VCaP (cell line): ENCODE results near the gene PLK3.

Experiments
- H3K27ac ChIP-seq: fragments of 450-650 bp; 2 replicates; pipeline ENCODE4 v1.5.1; 2017
- TF ChIP-seq, protein P1 (sequence below): fragments of 450-650 bp; conservative IDR thresholded peaks from 2 replicates; pipeline ENCODE4 v1.5.1; 2017; ENCODE audit warnings: mild to moderate bottlenecking, moderate library complexity

The PLK3 gene

DNA sequence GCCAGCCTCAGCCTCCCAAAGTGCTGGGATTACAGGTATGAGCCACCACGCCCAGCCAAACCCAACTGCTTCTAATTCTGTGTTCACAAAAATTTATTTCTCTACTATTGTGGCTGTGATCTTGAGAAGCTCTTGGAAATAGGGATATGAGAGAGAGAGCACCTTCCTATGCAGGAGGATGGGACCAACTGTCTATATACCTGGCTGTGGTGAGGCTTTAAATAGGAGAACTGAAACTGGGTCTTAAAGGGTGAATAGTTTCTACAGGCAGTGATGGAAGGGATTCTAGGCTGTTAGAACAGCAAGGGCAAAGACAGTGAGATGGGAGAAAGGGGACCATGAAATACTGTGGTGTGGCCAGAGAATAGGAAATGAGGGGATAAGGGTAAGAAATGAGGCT, 51.1 kb downstream of the PLK3 start:
- no peak overlapping the region for H3K27ac ChIP-seq
- TF ChIP-seq, protein P1, sequence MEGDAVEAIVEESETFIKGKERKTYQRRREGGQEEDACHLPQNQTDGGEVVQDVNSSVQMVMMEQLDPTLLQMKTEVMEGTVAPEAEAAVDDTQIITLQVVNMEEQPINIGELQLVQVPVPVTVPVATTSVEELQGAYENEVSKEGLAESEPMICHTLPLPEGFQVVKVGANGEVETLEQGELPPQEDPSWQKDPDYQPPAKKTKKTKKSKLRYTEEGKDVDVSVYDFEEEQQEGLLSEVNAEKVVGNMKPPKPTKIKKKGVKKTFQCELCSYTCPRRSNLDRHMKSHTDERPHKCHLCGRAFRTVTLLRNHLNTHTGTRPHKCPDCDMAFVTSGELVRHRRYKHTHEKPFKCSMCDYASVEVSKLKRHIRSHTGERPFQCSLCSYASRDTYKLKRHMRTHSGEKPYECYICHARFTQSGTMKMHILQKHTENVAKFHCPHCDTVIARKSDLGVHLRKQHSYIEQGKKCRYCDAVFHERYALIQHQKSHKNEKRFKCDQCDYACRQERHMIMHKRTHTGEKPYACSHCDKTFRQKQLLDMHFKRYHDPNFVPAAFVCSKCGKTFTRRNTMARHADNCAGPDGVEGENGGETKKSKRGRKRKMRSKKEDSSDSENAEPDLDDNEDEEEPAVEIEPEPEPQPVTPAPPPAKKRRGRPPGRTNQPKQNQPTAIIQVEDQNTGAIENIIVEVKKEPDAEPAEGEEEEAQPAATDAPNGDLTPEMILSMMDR, result no peak

DNA sequence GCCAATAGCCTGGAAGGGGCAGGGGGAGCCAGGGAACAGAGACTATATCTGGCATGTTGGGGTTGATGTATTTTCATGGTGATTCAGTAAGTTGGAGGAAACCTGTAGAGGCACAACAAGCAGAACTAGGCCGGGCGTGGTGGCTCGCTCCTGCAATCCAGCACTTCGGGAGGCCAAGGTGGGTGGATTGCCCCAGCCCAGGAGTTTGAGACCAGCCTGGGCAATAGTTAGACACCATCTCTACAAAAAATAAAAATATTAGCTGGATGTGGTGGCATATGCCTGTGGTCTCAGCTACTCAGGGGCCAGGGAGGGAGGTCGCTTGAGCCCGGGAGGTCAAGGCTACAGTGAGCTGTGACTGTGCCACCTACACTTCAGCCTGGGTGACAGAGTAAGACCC, 53.0 kb downstream of the PLK3 start:
- H3K27ac ChIP-seq, result no peak overlapping the region
- TF ChIP-seq, protein P1, result no peak

DNA sequence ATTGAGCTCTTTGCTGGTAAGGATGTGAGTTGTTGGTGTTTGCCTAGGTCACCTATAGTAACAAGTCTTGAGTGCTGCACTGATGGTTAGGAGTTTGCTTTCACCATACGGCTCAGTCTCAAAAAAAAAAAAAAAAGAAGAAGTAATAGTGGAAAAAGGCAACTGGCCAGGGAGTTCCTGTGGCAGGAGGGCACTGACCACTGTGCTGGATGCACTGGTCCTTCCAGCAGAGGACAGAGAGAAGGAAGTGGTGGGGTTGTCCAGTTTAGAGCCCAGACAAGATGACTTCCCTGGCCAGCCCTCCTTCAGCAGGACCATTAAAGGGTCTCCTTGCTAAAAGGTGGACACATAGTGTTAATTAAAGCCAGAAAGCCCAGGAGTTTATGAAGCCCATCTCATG, 54.8 kb downstream of the PLK3 start:
- no peak overlapping the region for H3K27ac ChIP-seq
- TF ChIP-seq, protein P1, result no peak
